H1 (cell line): Measurements from ENCODE around the gene RBFOX1. TPM values are rescaled to one million over a fixed set of nuclear protein-coding genes. Genes with fewer than 3 reads are reported as not detected.

Experiments used
- CTCF ChIA-PET: fragments of 300-600 bp; sonication (Branson Sonifier 250); formaldehyde crosslinking; loops from one replicate; lab custom pipeline; 2021; ENCODE audit not compliant: partially characterized antibody; lab: Charles Lee
- POLR2A ChIA-PET: fragments of 300-600 bp; sonication (Branson Sonifier 250); formaldehyde crosslinking; loops from one replicate; lab custom pipeline; 2021; ENCODE audit warnings: inconsistent platforms; ENCODE audit not compliant: partially characterized antibody; lab: Charles Lee
- DNase-seq, 2 experiments: peaks; one replicate each; pipeline versions ENCODE4 v3.0.0 to v3.0.0-alpha.2; 2010 to 2022; ENCODE audit warnings: low spot score in 2 of 2, low read depth in 1 of 2, mixed read lengths in 1 of 2
- FAIRE-seq: peaks from 2 replicates; lab custom pipeline; 2011; peaks lifted over from hg19 to GRCh38; lab: Jason Lieb, UNC
- H2AFZ ChIP-seq: 2 replicates; pipeline ENCODE4 v1.8.1; 2012; ENCODE audit warnings: low read length, inconsistent platforms
- H2AK5ac ChIP-seq: 2 replicates; pipeline ENCODE4 v1.6.1; 2013; ENCODE audit warnings: low read depth, low read length
- H2BK120ac ChIP-seq: replicated peaks from 2 replicates; pipeline ENCODE3; 2013; ENCODE audit warnings: low read depth, low read length, inconsistent platforms
- H2BK12ac ChIP-seq: 2 replicates; pipeline ENCODE4 v1.6.1; 2013; ENCODE audit warnings: low read depth, low read length
- H2BK15ac ChIP-seq: 2 replicates; pipeline ENCODE4 v1.6.1; 2013; ENCODE audit warnings: low read length
- H2BK20ac ChIP-seq: 2 replicates; pipeline ENCODE4 v1.6.1; 2013; ENCODE audit warnings: low read length
- H2BK5ac ChIP-seq: 2 replicates; pipeline ENCODE4 v1.6.1; 2013; ENCODE audit warnings: low read depth, low read length
- H3K14ac ChIP-seq: 2 replicates; pipeline ENCODE4 v1.6.1; 2013; ENCODE audit warnings: inconsistent platforms; ENCODE audit not compliant: insufficient read length
- H3K18ac ChIP-seq: 2 replicates; pipeline ENCODE4 v1.6.1; 2013; ENCODE audit warnings: low read length; ENCODE audit errors: extremely low read depth
- H3K23ac ChIP-seq: 2 replicates; pipeline ENCODE4 v1.6.1; 2013; ENCODE audit warnings: inconsistent platforms; ENCODE audit not compliant: insufficient read length
- H3K23me2 ChIP-seq: 2 replicates; pipeline ENCODE4 v1.6.1; 2013; ENCODE audit warnings: low read depth, low read length
- H3K27ac ChIP-seq: 2 replicates; pipeline ENCODE4 v1.6.1; 2011; ENCODE audit warnings: low read depth, low read length, inconsistent platforms
- H3K27me3 ChIP-seq, 4 experiments: replicated peaks in 1 of 4; 1 replicate in 1 of 4; 2 replicates in 3 of 4; pipeline versions ENCODE4 v1.6.1 to v1.8.1; 2011 to 2013; ENCODE audit warnings: low read length in 3 of 4, mild to moderate bottlenecking in 3 of 4, inconsistent platforms in 2 of 4, mixed read lengths in 2 of 4, moderate library complexity in 1 of 4; ENCODE audit not compliant: control insufficient read depth in 3 of 4, insufficient read depth in 3 of 4; ENCODE audit errors: extremely low read depth in 1 of 4
- H3K36me3 ChIP-seq, 4 experiments: 2 replicates each; pipeline versions ENCODE4 v1.6.1 to v1.8.1; 2011 to 2013; ENCODE audit warnings: mild to moderate bottlenecking in 4 of 4, low read length in 3 of 4, moderate library complexity in 2 of 4, control low read depth in 1 of 4, inconsistent platforms in 1 of 4; ENCODE audit not compliant: insufficient read depth in 4 of 4, control insufficient read depth in 2 of 4
- H3K4ac ChIP-seq: replicated peaks from 2 replicates; pipeline ENCODE3; 2013; ENCODE audit warnings: low read length, low read depth, mixed read lengths, inconsistent platforms; ENCODE audit not compliant: insufficient read length
- H3K4me1 ChIP-seq, 4 experiments: replicated peaks in 1 of 4; 1 replicate in 1 of 4; 2 replicates in 3 of 4; pipeline versions ENCODE4 v1.6.1 to v1.8.1; 2011 to 2013; ENCODE audit warnings: low read length in 3 of 4, inconsistent platforms in 2 of 4, mixed read lengths in 1 of 4; ENCODE audit not compliant: insufficient read depth in 4 of 4, control insufficient read depth in 3 of 4
- H3K4me2 ChIP-seq, 2 experiments: 2 replicates each; pipeline versions ENCODE4 v1.6.1 to v1.8.1; 2011 to 2013; ENCODE audit warnings: low read depth in 2 of 2, low read length in 2 of 2, control low read depth in 1 of 2, inconsistent platforms in 1 of 2, mild to moderate bottlenecking in 1 of 2; ENCODE audit not compliant: insufficient read depth in 1 of 2
- H3K4me3 ChIP-seq, 4 experiments: fragments of 200-600, 300-600 bp in 1 of 4; sonication (generic), shearing (Covaris generic), sonication (Bioruptor Twin) in 1 of 4; 2 replicates each; pipeline versions ENCODE4 v1.5.1 to v1.8.1; 2011 to 2016; ENCODE audit warnings: low read length in 4 of 4, low read depth in 3 of 4, control low read depth in 2 of 4, inconsistent platforms in 2 of 4, mild to moderate bottlenecking in 2 of 4, mixed read lengths in 1 of 4, moderate library complexity in 1 of 4; ENCODE audit not compliant: insufficient read depth in 2 of 4; ENCODE audit errors: extremely low read depth in 1 of 4
- H3K56ac ChIP-seq: replicated peaks from 2 replicates; pipeline ENCODE3; 2013; ENCODE audit warnings: low read depth, mild to moderate bottlenecking, mixed read lengths, low read length, inconsistent platforms; ENCODE audit not compliant: insufficient read length
- H3K79me1 ChIP-seq: 2 replicates; pipeline ENCODE4 v1.6.1; 2013; ENCODE audit warnings: low read depth, low read length, control low read depth
- H3K79me2 ChIP-seq, 2 experiments: 2 replicates each; pipeline versions ENCODE4 v1.6.1 to v1.8.1; 2012 to 2013; ENCODE audit warnings: low read length in 2 of 2, mild to moderate bottlenecking in 2 of 2, inconsistent platforms in 1 of 2; ENCODE audit not compliant: insufficient read depth in 2 of 2, control insufficient read depth in 1 of 2
- H3K9ac ChIP-seq, 4 experiments: replicated peaks in 1 of 4; 1 replicate in 1 of 4; 2 replicates in 3 of 4; pipeline versions ENCODE4 v1.6.1 to v1.8.1; 2011 to 2013; ENCODE audit warnings: low read depth in 3 of 4, low read length in 3 of 4, control low read depth in 2 of 4, mild to moderate bottlenecking in 2 of 4, moderate library complexity in 2 of 4, inconsistent platforms in 1 of 4; ENCODE audit errors: extremely low read depth in 1 of 4
- H3K9me3 ChIP-seq, 2 experiments: 2 replicates each; pipeline versions ENCODE4 v1.6.1 to v1.8.1; 2012 to 2013; ENCODE audit warnings: mild to moderate bottlenecking in 2 of 2, moderate library complexity in 2 of 2, control low read depth in 1 of 2, inconsistent platforms in 1 of 2, low read depth in 1 of 2, low read length in 1 of 2, mixed read lengths in 1 of 2; ENCODE audit not compliant: insufficient read depth in 2 of 2
- H4K20me1 ChIP-seq, 2 experiments: replicated peaks in 1 of 2; 2 replicates each; pipeline versions ENCODE3 to v1.8.1; 2011 to 2013; ENCODE audit warnings: inconsistent platforms in 2 of 2, low read length in 2 of 2, mild to moderate bottlenecking in 1 of 2; ENCODE audit not compliant: insufficient read depth in 2 of 2, control insufficient read depth in 1 of 2
- H4K5ac ChIP-seq: 2 replicates; pipeline ENCODE4 v1.6.1; 2013; ENCODE audit warnings: low read length, low read depth, mixed read lengths, inconsistent platforms; ENCODE audit not compliant: insufficient read length
- H4K8ac ChIP-seq: 2 replicates; pipeline ENCODE4 v1.8.0; 2013; ENCODE audit warnings: mild to moderate bottlenecking, moderate library complexity, low read length, inconsistent platforms; ENCODE audit not compliant: insufficient read depth; ENCODE audit errors: extremely low read depth
- H4K91ac ChIP-seq: replicated peaks from 2 replicates; pipeline ENCODE3; 2013; ENCODE audit warnings: low read length, mixed read lengths, inconsistent platforms; ENCODE audit not compliant: insufficient read length
- CBX8 ChIP-seq: fragments of 300-800, 300-1000 bp; sonication (generic); IDR thresholded peaks from 2 replicates; pipeline ENCODE4 v1.7.1; 2016; ENCODE audit warnings: low read depth, low read length, borderline replicate concordance
- HDAC2 ChIP-seq, 2 experiments: fragments of 300-600 bp in 1 of 2; sonication (generic) in 1 of 2; IDR thresholded peaks; 2 replicates each; pipeline ENCODE4 v1.6.1; 2011 to 2012; ENCODE audit warnings: low read depth in 2 of 2, low read length in 2 of 2, mild to moderate bottlenecking in 2 of 2, moderate library complexity in 2 of 2, borderline replicate concordance in 1 of 2, inconsistent platforms in 1 of 2
- TCF12 ChIP-seq: IDR thresholded peaks from 2 replicates; pipeline ENCODE4 v1.6.1; 2011; ENCODE audit warnings: low read depth, mild to moderate bottlenecking, low read length
- WGBS, 2 experiments: shearing (Covaris generic) in 1 of 2; methylation state at CpG; one replicate each; pipeline versions ENCODE4 v1.1.6 to v1.1.7; 2013 to 2015; ENCODE audit warnings: low lambda C conversion rate in 2 of 2, mixed read lengths in 2 of 2, inconsistent platforms in 1 of 2, low coverage in 1 of 2, missing lambda C conversion rate in 1 of 2; ENCODE audit not compliant: insufficient replicate concordance in 2 of 2, insufficient coverage in 1 of 2, insufficient read length in 1 of 2; ENCODE audit errors: extremely low coverage in 1 of 2, missing lambda C conversion rate in 1 of 2; 5-methylcytosine and 5-hydroxymethylcytosine counted together
- polyA plus RNA-seq, 7 experiments: library from polyadenylated mRNA; depleted of rRNA in 3 of 7; stranded (reverse) in 5 of 7; unstranded in 2 of 7; fragments of >200 nt in 5 of 7; fragments of 200-250 nt in 2 of 7; gene quantifications; 1 replicate in 5 of 7; 2 replicates in 1 of 7; 4 replicates in 1 of 7; pipeline versions ENCODE4 v1.2.1 to v1.2.3, GENCODE V29; 2011 to 2013; ENCODE audit warnings: missing spikeins in 2 of 7, mixed read lengths in 2 of 7
- total RNA-seq: library from RNA; stranded (reverse); fragmentation: NEBNext Ultra II Directional; extraction: Animal tissue kit (Norgen Biotek cat#: 25700); gene quantifications from 2 replicates; pipeline ENCODE4 v1.2.1, GENCODE V29; 2021

Gene RBFOX1
- total and polyA plus RNA-seq, 2 of the 8 experiments (the other 6 are each of a cell fraction or from before 2014, with no cell fraction given), result 1.7 to 2.8 TPM

- Histone ChIP-seq H3K4me2 (no peak overlapping the region), H4K5ac (no peak overlapping the region), H3K27ac (no peak overlapping the region), H4K20me1 (no peaks in the 10 kb centered on the region), H2AK5ac (no peak overlapping the region), H3K36me3 (no peaks in the 10 kb centered on the region), H4K8ac (no peak overlapping the region), H3K4me3 (no peak overlapping the region), H2BK20ac (no peak overlapping the region), H3K9ac (no peak overlapping the region), H3K23ac (no peak overlapping the region), H3K27me3 (no peaks in the 10 kb centered on the region), H4K91ac (no peak overlapping the region), H3K4ac (no peak overlapping the region), H3K23me2 (no peaks in the 10 kb centered on the region), H2BK15ac (no peak overlapping the region), H3K9me3 (no peaks in the 10 kb centered on the region), H3K18ac (no peak overlapping the region), H3K4me1 (peaks cover 3 to 22% (median 15%) of the 10 kb centered on the region in 4 experiments), H3K56ac (no peak overlapping the region), H3K79me1 (no peaks in the 10 kb centered on the region), H3K79me2 (no peaks in the 10 kb centered on the region), H2BK5ac (no peak overlapping the region), H2BK12ac (no peak overlapping the region), H2BK120ac (no peak overlapping the region), H2AFZ (no peak overlapping the region), H3K14ac (no peak overlapping the region)
- ChIA-PET POLR2A (interaction anchor here (0.7 kb wide), 1 partner anchor 930 kb away, joined by 3 read pairs; no protein-coding TSS in a partner anchor), CTCF (interaction anchor here (0.7 to 1.0 kb wide), 3 partner anchors 11 to 692 kb away, joined by 3 to 5 read pairs (median 4); no protein-coding TSS in a partner anchor)
- WGBS, 2 experiments, result 90% methylated on average over 12 of the region's 12 CpGs; no CpG with 5 or more reads in 1 of the 2 experiments
- no peak for DNase-seq
- FAIRE-seq, result no peak
- TF ChIP-seq CBX8, result no peak
- TF ChIP-seq TCF12, result no peak
- no peak for TF ChIP-seq HDAC2 (IDR thresholded peaks at IDR 0.05; ENCODE audit: borderline replicate concordance in 1 of 2, low read depth in 2 of 2, low read length in 2 of 2)
These were observed 104.6 kb downstream of the RBFOX1 start for GRCh38 chr16:7437135-7437804.
